Measurements from ENCODE around the gene ATP2B3.

The ATP2B3 gene

DNA sequence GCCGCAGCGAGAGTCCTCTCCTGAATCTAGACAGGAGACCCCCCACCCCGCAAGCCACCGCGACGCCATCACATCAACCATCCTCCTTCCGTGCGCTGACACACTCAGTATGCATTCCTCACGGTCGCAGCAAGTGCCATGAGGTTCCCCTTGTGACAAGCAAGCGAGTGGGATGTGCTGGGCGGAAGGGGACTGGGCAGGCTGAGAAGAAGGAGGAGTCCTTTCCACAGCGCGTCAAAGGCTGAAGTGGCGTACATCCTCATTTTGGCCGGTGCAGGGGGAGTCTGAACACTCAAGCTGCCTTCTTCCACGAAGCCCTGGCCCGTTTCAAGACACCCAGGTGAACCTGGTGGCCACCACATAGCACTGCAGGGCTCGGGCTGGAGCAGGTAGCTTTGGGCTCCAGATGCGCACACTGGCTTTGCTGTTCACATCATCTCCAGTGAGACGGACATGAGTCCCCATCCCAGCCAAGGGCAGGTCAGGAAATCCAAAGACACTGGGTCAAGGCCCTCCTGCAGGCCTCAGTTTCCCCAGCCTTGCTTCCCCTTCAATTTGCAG, 51.1 kb downstream of the ATP2B3 start:
- no peak for DNase-seq (ENCODE audit: low read depth in 3 of 3)

DNA sequence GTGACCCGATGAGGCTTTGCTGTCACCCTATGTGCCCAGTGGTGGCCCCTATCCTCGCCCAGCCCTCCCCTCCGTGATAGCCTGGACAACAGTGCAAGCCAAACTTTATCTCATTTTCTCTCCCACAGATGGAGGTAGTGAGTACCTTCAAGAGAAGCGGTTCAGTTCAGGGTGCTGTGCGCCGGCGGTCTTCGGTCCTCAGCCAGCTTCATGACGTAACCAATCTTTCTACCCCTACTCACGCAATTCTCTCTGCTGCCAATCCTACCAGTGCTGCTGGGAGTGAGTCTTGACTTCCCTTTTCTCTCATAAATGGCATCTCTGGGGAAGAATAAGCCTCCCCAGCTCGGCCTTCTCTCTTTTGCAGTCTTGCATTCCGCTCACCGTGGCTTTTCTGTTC, 52.0 kb downstream of the ATP2B3 start:
- DNase-seq (ENCODE audit: low read depth in 3 of 3) = no peak

- no peak for DNase-seq (ENCODE audit: low read depth in 3 of 3)
Observed at GRCh38 chrX:153571534-153571908, 54.1 kb downstream of the ATP2B3 start.

GRCh38 chrX:153572601-153573000, 55.2 kb downstream of the ATP2B3 start:
- no peak for DNase-seq (ENCODE audit: low read depth in 3 of 3)

DNA sequence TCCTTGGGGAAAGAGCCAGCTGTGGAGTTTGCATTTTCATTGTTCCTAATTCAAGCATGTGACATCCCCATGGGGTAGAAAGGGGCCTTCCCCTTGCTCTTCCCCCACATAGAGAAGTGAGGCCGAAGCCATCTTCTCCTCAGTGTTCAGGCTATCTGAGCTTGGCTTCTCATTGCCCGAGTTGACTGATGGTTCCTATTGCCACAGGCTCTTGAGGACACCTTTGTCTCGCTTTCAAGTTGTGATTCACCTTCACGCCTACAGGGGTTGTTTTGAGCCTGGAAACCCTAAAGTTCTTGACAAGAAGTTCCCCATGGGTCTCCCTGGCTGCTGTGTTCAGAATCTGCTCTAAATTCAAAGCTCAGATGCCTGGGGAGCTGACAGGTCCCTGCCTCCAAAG, 56.5 kb downstream of the ATP2B3 start:
- no peak for DNase-seq (ENCODE audit: low read depth in 3 of 3)

DNA sequence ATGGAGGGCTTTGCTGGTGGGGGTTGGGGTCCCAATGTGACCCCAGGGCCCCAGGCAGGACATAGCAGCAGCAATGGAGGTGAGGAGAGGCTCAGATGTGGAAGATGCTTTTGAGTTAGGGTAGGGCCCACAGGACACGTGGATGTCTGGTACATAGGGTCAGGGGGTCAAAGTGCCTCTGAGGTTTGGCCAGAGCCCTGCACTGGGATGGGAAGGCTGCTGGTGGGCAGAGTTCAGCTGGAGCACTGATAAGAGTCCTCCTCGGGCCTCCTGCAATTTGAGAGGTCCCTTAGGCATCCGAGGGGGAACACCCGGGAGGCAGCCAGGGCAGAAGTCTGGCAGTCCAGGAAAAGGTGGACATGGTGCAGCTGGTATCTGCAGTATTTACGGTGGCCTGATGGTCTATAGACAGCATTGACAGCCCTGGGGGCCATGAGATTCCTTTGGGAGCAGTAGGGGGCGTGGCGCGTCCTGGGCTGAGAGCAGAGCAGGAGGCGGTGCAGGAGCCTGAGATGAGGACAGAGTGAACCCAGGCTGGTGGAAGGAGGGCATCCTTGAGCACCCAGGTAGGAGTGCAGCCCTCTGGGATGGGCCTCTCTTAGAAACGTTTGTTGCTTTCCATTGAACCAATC, 58.9 kb downstream of the ATP2B3 start:
- no peak for DNase-seq (ENCODE audit: low read depth in 3 of 3)

DNA sequence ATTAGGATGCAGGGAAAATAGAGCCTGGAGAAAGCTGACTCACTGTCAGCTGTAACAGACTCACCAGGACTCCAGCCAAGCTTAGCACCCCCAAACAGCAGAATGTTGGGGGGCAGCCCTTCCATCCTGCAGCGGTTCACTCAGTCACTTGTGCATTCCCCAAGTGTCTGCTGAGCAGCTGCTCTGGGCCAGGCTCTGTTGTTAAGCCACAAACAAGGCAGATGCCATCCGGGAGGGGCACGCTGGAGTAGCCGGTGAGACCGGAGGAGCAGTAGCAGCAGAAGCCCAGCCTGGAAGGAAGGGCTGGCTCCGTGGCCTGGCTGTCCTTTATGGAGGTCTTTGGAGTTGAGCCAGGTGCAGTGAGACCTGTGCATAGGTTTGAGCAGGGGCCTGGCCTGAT, 59.5 kb downstream of the ATP2B3 start:
- no peak for DNase-seq (ENCODE audit: low read depth in 3 of 3)

DNA sequence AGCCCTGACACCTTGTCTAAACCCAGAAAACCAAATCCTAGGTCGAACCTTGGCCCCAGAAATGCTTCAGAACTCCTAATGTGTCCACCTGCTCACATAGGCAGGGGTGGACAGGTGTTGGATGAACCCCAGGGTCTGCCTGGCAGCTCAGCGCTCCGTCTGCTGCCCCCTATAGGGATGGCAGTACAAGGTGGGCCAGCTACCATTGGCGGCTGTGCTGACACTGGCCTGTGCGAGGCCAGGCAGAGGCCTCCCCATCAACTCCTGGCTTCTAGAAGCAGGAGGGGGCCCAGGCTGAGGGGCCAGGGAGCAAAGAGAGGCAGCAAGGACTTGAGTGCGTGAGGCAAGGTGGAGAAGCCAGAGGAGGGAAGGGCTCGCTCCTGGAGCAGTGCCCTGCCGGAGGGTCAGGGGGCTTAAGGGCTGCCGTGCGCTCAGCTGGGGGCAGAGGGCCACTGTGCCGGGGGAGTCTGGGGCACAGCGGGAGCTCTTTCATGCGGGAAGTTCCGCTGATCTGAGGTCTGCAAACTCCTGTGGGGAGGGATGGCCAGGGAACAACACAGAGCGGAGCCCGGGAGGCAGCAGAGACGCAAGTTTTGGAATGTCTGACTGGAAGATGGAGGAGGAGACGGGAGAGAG, 60.9 kb downstream of the ATP2B3 start:
- no peak for DNase-seq (ENCODE audit: low read depth in 3 of 3)

DNA sequence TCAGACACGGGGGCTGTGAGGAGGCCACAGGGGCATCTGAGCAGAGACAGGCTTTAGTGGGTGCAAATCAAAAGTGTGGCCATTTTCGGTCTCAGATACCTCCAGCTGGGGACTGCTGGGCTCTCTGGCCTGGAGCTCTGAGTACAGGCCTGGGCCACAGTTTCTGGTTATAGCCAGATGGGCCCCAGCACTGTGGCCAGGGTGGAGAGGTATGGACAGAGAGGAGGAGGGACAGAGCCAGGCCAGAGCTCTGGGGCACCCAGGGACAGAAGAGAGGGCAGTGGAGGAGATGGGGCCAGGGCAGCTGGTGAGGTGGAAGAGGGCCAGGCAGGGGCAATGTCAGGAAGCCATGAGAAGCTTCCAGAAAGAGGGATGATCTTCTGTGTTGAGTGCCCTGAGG, 61.4 kb downstream of the ATP2B3 start:
- no peak for DNase-seq (ENCODE audit: low read depth in 3 of 3)

- no peak for DNase-seq (ENCODE audit: low read depth in 3 of 3)
Observed at GRCh38 chrX:153580700-153581386, 63.4 kb downstream of the ATP2B3 start.

GRCh38 chrX:153582896-153583295, 65.5 kb downstream of the ATP2B3 start:
- DNase-seq (ENCODE audit: low read depth in 3 of 3) = peak in 2 of 3 donors; percentile 31 to 36

GRCh38 chrX:153583433-153583832, 66.0 kb downstream of the ATP2B3 start:
- no peak for DNase-seq (ENCODE audit: low read depth in 3 of 3)

GRCh38 chrX:153585827-153586226, 68.4 kb downstream of the ATP2B3 start:
- no peak for DNase-seq (ENCODE audit: low read depth in 3 of 3)

DNA sequence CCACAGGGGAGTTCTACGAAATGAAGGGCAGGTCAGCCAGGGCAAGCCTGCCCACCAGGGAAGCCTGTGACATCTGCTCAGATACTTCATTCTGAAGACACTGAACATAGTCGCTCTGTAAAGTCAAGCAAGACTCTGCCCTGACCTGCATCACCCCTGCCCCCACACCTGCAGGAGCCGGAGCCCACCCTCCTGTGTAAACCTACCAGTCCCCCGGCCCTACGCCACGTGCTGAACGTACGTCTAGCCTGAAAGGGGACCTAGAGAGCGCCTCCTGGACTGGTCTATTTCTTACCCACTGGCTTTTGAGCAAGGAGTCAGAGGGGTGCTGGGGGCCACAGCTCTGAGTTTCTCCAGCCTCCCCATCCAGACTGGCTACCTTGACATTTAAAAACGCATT, 69.9 kb downstream of the ATP2B3 start:
- no peak for DNase-seq (ENCODE audit: low read depth in 3 of 3)

GRCh38 chrX:153588021-153588781, 70.8 kb downstream of the ATP2B3 start:
- no peak for DNase-seq (ENCODE audit: low read depth in 3 of 3)

GRCh38 chrX:153588782-153589446, 71.5 kb downstream of the ATP2B3 start:
- no peak for DNase-seq (ENCODE audit: low read depth in 3 of 3)

DNA sequence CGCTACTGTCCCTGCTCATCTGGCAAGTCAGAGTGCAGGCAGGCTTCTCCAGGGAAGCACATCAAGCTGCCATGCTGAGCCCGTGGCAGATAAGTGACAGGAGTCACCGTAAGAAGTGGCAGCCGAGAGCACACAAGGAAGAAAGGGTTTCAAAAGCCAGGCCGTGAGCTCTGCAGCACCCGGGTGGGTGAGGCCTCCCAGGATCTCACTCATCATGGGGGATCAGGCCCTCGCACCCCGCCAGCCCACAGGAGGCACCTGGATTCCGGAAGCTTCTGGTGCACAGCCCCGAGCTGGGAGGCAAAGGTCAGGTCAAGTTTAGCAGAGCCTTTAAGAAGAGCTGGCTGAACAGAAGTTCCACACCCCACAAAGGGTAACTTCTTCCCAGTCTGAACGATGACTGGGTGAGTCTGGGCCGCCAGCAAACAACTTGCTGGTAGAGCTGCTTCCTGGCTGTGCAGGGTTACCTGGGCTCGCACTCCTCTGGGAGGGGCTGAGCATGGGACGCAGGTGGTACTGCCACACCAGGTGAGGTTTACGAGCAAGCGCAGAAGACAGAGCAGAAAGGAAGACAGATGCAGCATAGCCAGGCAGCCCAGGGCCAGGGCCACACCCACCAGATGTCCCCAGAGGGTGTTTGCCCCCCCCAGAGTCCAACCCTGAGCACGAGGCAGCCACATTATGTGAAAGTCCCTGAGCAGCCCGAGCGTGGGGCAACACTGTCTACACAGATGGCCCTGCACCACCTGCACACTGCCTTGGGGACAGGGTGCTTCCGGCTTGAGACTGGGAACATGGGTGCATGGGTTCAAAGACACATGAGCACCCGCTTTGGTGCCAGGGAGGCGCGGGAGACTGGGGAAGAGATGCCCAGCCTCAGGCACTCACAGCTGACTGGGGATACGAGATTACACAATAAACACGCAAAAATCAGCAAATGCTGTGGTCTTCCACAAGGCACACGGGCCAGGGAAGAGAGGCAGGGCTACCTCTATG, 73.8 kb downstream of the ATP2B3 start:
- no peak for DNase-seq (ENCODE audit: low read depth in 3 of 3)

DNA sequence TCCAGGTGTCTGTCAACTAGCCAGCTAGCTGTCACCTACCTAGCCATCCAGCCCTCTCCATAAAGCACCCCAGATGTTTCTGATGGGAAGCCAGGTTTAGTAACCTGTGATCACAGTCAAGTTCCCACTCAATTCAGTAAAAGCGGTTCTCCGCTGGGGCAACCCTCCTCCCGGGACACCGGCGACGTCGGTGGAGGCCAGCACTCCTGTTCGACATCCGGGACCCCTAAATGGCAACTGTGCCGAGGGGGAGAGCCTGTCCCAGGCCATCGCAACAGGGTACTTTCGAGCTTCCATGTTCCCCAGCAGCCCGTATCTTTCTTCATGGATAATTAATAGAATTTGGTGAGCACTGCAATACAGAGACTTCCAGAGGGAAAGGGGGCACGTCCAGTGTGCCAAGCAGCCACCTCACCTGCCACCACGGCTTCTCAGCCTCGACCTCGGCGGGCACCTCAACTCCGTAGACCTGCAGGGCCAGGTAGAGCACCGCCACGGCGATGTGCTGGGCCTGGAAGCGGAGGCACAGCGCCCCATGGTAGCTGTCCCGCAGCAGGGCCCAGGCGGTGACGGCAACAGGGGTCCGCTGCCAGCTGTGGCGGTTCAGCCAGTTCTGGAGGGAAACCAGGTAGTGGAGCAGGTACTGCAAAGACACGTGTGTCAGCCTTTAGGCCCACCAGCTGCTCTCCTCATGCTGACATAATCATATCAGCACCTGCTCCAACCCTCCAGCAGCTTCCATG, 74.8 kb downstream of the ATP2B3 start:
- no peak for DNase-seq (ENCODE audit: low read depth in 3 of 3)

- DNase-seq (ENCODE audit: low read depth in 3 of 3) = no peak
Observed at GRCh38 chrX:153592966-153593688, 75.7 kb downstream of the ATP2B3 start.

All from stimulated activated CD4-positive, alpha-beta T cell treated with anti-CD3 and anti-CD28 coated beads, TNF-alpha, amount 100 ng/mL, for 48 hours (primary cell).